Measurements from ENCODE around the gene C1orf174.

C1orf174 gene

GRCh38 chr1:3871451-3871805, 28.6 kb downstream of the C1orf174 start (continued):
- no peak for TF ChIP-seq POU6F1 (CRISPR knock-in tag; IDR thresholded peaks at IDR 0.05; ENCODE audit: borderline replicate concordance, low read depth)
- TF ChIP-seq ZC3H10 (CRISPR knock-in tag; IDR thresholded peaks at IDR 0.05): no peak
- no peak for TF ChIP-seq ZNF565 (CRISPR knock-in tag; conservative IDR thresholded peaks at IDR 0.05; ENCODE audit: low read depth)
- TF ChIP-seq RARB (CRISPR knock-in tag; IDR thresholded peaks at IDR 0.05): no peak
- no peak for TF ChIP-seq PPARA (CRISPR knock-in tag; IDR thresholded peaks at IDR 0.05; ENCODE audit: borderline replicate concordance)
- TF ChIP-seq OSR1 (CRISPR knock-in tag; IDR thresholded peaks at IDR 0.05): no peak
- no peak for TF ChIP-seq TOX (CRISPR knock-in tag; IDR thresholded peaks at IDR 0.05; ENCODE audit: borderline replicate concordance)
- TF ChIP-seq GLIS3 (CRISPR knock-in tag; IDR thresholded peaks at IDR 0.05): no peak

- ATAC-seq: no peak; the same call in 2 of the 3 replicates
- TF ChIP-seq CSRNP3 (CRISPR knock-in tag; IDR thresholded peaks at IDR 0.05) (no peak), OSR1 (CRISPR knock-in tag; IDR thresholded peaks at IDR 0.05) (no peak)
These were observed 30.2 kb downstream of the C1orf174 start for GRCh38 chr1:3869751-3870301.

GRCh38 chr1:3868464-3869006, 31.5 kb downstream of the C1orf174 start:
- TF ChIP-seq TSHZ2 (CRISPR knock-in tag; IDR thresholded peaks at IDR 0.05) (no peak), TOX (CRISPR knock-in tag; IDR thresholded peaks at IDR 0.05; ENCODE audit: borderline replicate concordance) (no peak), CSDC2 (CRISPR knock-in tag; IDR thresholded peaks at IDR 0.05) (no peak), CREB5 (CRISPR knock-in tag; IDR thresholded peaks at IDR 0.05; ENCODE audit: low read depth) (no peak)
- no peak for ATAC-seq

GRCh38 chr1:3865606-3866160, 34.4 kb downstream of the C1orf174 start:
- no peak for ATAC-seq
- TF ChIP-seq TOX (CRISPR knock-in tag; IDR thresholded peaks at IDR 0.05; ENCODE audit: borderline replicate concordance) (no peak), TCF4 (CRISPR knock-in tag; IDR thresholded peaks at IDR 0.05; ENCODE audit: borderline replicate concordance) (no peak), ZNF70 (CRISPR knock-in tag; IDR thresholded peaks at IDR 0.05) (no peak), ZFP3 (CRISPR knock-in tag; IDR thresholded peaks at IDR 0.05) (no peak), PPARA (CRISPR knock-in tag; IDR thresholded peaks at IDR 0.05; ENCODE audit: borderline replicate concordance) (no peak), RARB (CRISPR knock-in tag; IDR thresholded peaks at IDR 0.05) (no peak), CREB5 (CRISPR knock-in tag; IDR thresholded peaks at IDR 0.05; ENCODE audit: low read depth) (no peak)

- ATAC-seq: no peak
- TF ChIP-seq ARNTL (CRISPR knock-in tag; IDR thresholded peaks at IDR 0.05; ENCODE audit: borderline replicate concordance, low read depth) (no peak), PPARA (CRISPR knock-in tag; IDR thresholded peaks at IDR 0.05; ENCODE audit: borderline replicate concordance) (no peak), ZFP3 (CRISPR knock-in tag; IDR thresholded peaks at IDR 0.05) (no peak), TSHZ2 (CRISPR knock-in tag; IDR thresholded peaks at IDR 0.05) (no peak), TCF4 (CRISPR knock-in tag; IDR thresholded peaks at IDR 0.05; ENCODE audit: borderline replicate concordance) (no peak), ISL1 (CRISPR knock-in tag; IDR thresholded peaks at IDR 0.05) (no peak), ESRRG (CRISPR knock-in tag; IDR thresholded peaks at IDR 0.05) (no peak), GLIS3 (CRISPR knock-in tag; IDR thresholded peaks at IDR 0.05) (no peak), ZNF8 (CRISPR knock-in tag; IDR thresholded peaks at IDR 0.05) (no peak), ZNF565 (CRISPR knock-in tag; conservative IDR thresholded peaks at IDR 0.05; ENCODE audit: low read depth) (no peak)
These were observed 35.2 kb downstream of the C1orf174 start for GRCh38 chr1:3864884-3865283.
